ENCODE results near the gene ATP6V0D1.

ATP6V0D1 gene

GRCh38 chr16:67412294-67412693, 68.7 kb downstream of the ATP6V0D1 start:
- H3K36me3 ChIP-seq (ENCODE audit: insufficient read depth, low read length), result no peaks in the 10 kb centered on the region
- H3K9ac ChIP-seq (ENCODE audit: low read depth, low read length), result no peak overlapping the region
- no peak overlapping the region for H3K4me3 ChIP-seq (ENCODE audit: low read length)
- H3K27ac ChIP-seq (ENCODE audit: low read depth, low read length), result no peak overlapping the region
- H3K9me3 ChIP-seq (ENCODE audit: insufficient read depth, low read depth, low read length), result no peaks in the 10 kb centered on the region
- no peaks in the 10 kb centered on the region; the same call in 1 of the 2 replicates for H3K27me3 ChIP-seq (ENCODE audit: insufficient read depth, low read length)
- peaks cover 7% of the 10 kb centered on the region; the same call in 1 of the 2 replicates for H3K4me1 ChIP-seq (ENCODE audit: insufficient read depth, low read length)
- 72% methylated on average over 2 of the region's 2 CpGs for WGBS

DNA sequence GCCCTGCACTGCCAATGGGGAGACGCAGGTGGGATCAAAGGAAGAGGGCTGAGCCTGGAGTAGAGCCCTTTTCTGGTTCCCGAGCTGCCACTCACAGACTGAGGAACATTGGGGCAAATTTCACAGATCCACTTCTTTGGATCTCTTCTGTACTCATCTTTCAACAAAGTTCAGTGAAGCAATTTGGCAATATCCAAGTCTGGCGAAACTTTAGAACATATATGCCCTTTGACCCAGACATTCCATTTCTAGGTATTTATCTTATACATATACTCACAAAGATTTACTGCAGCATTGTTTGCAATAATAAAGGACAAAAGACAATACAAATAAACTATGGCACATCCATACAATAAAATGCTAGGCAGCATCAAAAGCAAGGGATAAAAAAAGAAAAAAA, 69.6 kb downstream of the ATP6V0D1 start:
- Histone ChIP-seq H3K4me3 (ENCODE audit: low read length) (no peak overlapping the region), H3K27ac (ENCODE audit: low read depth, low read length) (no peak overlapping the region), H3K36me3 (ENCODE audit: insufficient read depth, low read length) (no peaks in the 10 kb centered on the region), H3K27me3 (ENCODE audit: insufficient read depth, low read length) (no peaks in the 10 kb centered on the region; the same call in 1 of the 2 replicates), H3K9ac (ENCODE audit: low read depth, low read length) (no peak overlapping the region), H3K9me3 (ENCODE audit: insufficient read depth, low read depth, low read length) (no peaks in the 10 kb centered on the region), H3K4me1 (ENCODE audit: insufficient read depth, low read length) (peaks cover 11% of the 10 kb centered on the region; the same call in 1 of the 2 replicates)
- WGBS, result 93% methylated on average over 3 of the region's 3 CpGs

- H3K9me3 ChIP-seq (ENCODE audit: insufficient read depth, low read depth, low read length), result no peaks in the 10 kb centered on the region
- H3K27ac ChIP-seq (ENCODE audit: low read depth, low read length), result no peak overlapping the region
- no peaks in the 10 kb centered on the region for H3K27me3 ChIP-seq (ENCODE audit: insufficient read depth, low read length)
- WGBS, result 94% methylated on average over 9 of the region's 9 CpGs
- no peak overlapping the region for H3K4me3 ChIP-seq (ENCODE audit: low read length)
- H3K4me1 ChIP-seq (ENCODE audit: insufficient read depth, low read length), result peaks cover 11% of the 10 kb centered on the region; the same call in 1 of the 2 replicates
- H3K9ac ChIP-seq (ENCODE audit: low read depth, low read length), result no peak overlapping the region
- no peaks in the 10 kb centered on the region for H3K36me3 ChIP-seq (ENCODE audit: insufficient read depth, low read length)
These were observed 71.3 kb downstream of the ATP6V0D1 start for GRCh38 chr16:67409631-67410030.

GRCh38 chr16:67407788-67408452, 73.0 kb downstream of the ATP6V0D1 start:
- WGBS, result 77% methylated on average over 6 of the region's 6 CpGs
- H3K27ac ChIP-seq (ENCODE audit: low read depth, low read length), result no peak overlapping the region
- no peaks in the 10 kb centered on the region for H3K36me3 ChIP-seq (ENCODE audit: insufficient read depth, low read length)
- no peaks in the 10 kb centered on the region for H3K9me3 ChIP-seq (ENCODE audit: insufficient read depth, low read depth, low read length)
- H3K27me3 ChIP-seq (ENCODE audit: insufficient read depth, low read length), result no peaks in the 10 kb centered on the region
- H3K9ac ChIP-seq (ENCODE audit: low read depth, low read length), result no peak overlapping the region
- H3K4me3 ChIP-seq (ENCODE audit: low read length), result no peak overlapping the region
- H3K4me1 ChIP-seq (ENCODE audit: insufficient read depth, low read length), result peaks cover 11% of the 10 kb centered on the region; the same call in 1 of the 2 replicates

GRCh38 chr16:67407176-67407787, 73.7 kb downstream of the ATP6V0D1 start:
- Histone ChIP-seq H3K27ac (ENCODE audit: low read depth, low read length) (no peak overlapping the region), H3K4me1 (ENCODE audit: insufficient read depth, low read length) (peaks cover 11% of the 10 kb centered on the region; the same call in 1 of the 2 replicates), H3K9me3 (ENCODE audit: insufficient read depth, low read depth, low read length) (no peaks in the 10 kb centered on the region), H3K27me3 (ENCODE audit: insufficient read depth, low read length) (no peaks in the 10 kb centered on the region), H3K9ac (ENCODE audit: low read depth, low read length) (no peak overlapping the region), H3K4me3 (ENCODE audit: low read length) (no peak overlapping the region), H3K36me3 (ENCODE audit: insufficient read depth, low read length) (no peaks in the 10 kb centered on the region)
- WGBS, result 85% methylated on average over 7 of the region's 7 CpGs

DNA sequence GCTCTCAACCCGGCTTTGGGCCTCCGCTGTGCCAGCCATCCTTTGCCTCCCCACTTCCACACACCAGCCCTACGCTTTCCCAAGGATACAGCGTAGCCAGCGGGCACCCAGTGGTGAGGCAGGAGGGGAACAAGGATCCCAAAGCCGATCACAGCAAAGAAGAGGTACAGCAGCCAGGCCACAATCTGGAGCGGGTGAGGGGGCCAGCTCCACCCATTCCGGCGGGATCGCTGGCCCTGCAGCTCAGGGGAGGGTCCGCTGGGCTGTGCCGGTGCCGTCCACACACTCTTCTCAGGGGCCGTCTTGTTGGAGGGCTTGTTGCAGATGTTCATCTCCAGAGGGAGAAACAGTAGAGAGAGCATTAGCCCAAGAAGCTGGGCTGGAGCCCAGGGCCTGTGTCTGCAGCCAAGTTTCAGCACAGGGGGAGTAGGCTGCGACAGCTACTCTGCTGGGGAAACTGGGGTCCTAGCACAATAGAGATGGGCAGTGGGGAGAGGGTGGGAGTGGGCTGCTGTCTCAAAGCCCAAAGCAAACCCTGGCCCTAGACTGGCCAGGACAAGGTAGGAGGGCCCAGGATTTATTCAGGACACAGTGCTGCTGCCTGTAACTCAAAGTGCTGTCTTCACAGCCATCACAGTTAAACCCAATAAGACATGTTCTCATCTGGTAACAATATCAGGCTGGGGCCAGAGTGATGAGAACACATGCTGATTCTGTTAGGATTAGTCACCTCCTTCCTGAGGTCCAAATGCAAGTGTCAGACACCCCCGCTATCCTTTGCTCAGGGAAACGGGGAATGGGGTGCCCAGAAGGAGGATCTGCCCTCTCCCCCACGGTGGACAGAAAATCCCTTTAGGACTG, 74.6 kb downstream of the ATP6V0D1 start:
- Histone ChIP-seq H3K27ac (ENCODE audit: low read depth, low read length) (no peak overlapping the region), H3K9ac (ENCODE audit: low read depth, low read length) (peak overlapping the region; percentile 1; the same call in 1 of the 2 replicates)
- WGBS, result 84% methylated on average over 18 of the region's 18 CpGs

DNA sequence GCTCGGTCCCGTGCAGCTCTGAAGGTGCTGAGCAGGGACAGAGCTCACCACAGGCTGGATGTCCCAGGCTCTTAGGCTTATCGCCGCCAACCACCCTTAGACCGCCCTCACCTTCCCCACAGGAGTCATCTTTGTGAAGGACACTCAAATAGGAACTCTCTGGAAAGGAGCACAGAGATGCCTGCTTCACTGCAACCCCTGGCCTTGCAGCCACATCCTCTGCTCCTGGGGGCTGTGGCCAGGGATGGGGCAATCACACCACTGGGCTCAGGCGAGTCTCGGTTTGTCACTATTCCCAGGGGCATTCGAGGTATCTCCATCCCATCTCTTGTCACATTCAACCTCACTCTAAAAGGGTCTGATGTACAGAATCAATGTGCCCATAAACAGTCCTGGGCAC, 75.6 kb downstream of the ATP6V0D1 start:
- Histone ChIP-seq H3K36me3 (ENCODE audit: insufficient read depth, low read length) (no peaks in the 10 kb centered on the region), H3K27ac (ENCODE audit: low read depth, low read length) (no peak overlapping the region), H3K4me1 (ENCODE audit: insufficient read depth, low read length) (peaks cover 11% of the 10 kb centered on the region; the same call in 1 of the 2 replicates), H3K9ac (ENCODE audit: low read depth, low read length) (no peak overlapping the region), H3K27me3 (ENCODE audit: insufficient read depth, low read length) (no peaks in the 10 kb centered on the region), H3K9me3 (ENCODE audit: insufficient read depth, low read depth, low read length) (no peaks in the 10 kb centered on the region), H3K4me3 (ENCODE audit: low read length) (no peak overlapping the region)
- whole genome bisulfite sequencing, result 93% methylated on average over 8 of the region's 8 CpGs

More for the DNA sequence above, 74.6 kb downstream of the ATP6V0D1 start:
- no peaks in the 10 kb centered on the region for H3K9me3 ChIP-seq (ENCODE audit: insufficient read depth, low read depth, low read length)
- no peaks in the 10 kb centered on the region for H3K27me3 ChIP-seq (ENCODE audit: insufficient read depth, low read length)
- peaks cover 11% of the 10 kb centered on the region; the same call in 1 of the 2 replicates for H3K4me1 ChIP-seq (ENCODE audit: insufficient read depth, low read length)
- H3K36me3 ChIP-seq (ENCODE audit: insufficient read depth, low read length), result no peaks in the 10 kb centered on the region
- no peak overlapping the region for H3K4me3 ChIP-seq (ENCODE audit: low read length)

DNA sequence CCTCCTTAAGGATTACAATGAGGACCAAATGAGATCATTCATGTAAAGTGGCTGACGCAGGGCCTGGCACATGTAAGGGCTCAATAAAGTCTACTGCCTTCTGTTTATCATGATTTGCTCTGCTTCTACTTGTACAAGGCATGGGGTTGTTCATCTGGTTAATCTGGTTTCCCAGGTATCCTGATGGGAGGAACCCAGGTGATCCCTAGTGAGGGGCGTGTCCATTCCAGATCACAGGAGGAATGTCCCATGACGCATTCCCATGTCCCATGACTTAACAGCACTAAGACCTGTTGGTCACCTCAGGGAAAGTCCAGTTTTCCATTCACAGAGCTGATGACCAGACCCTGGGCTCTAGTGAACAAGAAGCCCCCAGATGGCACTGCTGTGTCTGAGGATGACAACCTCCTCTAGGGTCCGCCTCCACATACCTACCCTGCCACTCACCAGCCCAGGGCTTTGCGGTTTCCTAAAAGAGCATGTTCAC, 76.2 kb downstream of the ATP6V0D1 start:
- no peaks in the 10 kb centered on the region for H3K27me3 ChIP-seq (ENCODE audit: insufficient read depth, low read length)
- WGBS, result 96% methylated on average over 5 of the region's 5 CpGs
- H3K27ac ChIP-seq (ENCODE audit: low read depth, low read length), result no peak overlapping the region
- no peaks in the 10 kb centered on the region for H3K36me3 ChIP-seq (ENCODE audit: insufficient read depth, low read length)
- H3K9ac ChIP-seq (ENCODE audit: low read depth, low read length), result no peak overlapping the region
- H3K4me3 ChIP-seq (ENCODE audit: low read length), result no peak overlapping the region
- no peaks in the 10 kb centered on the region for H3K9me3 ChIP-seq (ENCODE audit: insufficient read depth, low read depth, low read length)
- peaks cover 11% of the 10 kb centered on the region; the same call in 1 of the 2 replicates for H3K4me1 ChIP-seq (ENCODE audit: insufficient read depth, low read length)

DNA sequence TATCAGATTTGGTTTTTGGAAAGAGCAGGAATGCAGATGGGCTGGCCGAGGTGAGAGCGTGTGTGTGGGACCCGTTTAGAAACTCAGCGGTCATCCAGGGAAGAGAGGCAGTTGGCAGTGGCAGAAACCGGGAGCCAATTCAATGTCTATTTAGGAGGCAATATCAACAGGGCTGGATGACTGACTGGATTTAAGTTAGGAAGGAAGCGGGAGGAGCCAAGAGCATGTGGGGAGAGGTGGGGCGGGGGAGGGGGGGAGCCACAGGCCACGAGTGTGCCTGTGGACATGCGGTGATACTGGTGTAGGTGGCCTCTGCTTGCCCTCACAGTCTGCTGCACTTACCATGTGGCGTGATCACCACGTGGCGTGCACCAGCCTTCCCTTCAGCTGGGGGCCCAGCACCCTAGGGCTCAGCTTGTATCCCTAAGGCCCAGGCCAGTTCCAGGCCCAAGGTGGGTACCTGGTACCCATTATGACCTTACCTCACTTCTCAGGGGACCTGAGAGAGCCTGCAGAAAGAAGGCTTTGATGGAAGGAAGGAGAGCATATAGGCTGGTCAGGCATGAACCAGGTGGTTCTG, 76.9 kb downstream of the ATP6V0D1 start:
- Histone ChIP-seq H3K4me3 (ENCODE audit: low read length) (no peak overlapping the region), H3K9ac (ENCODE audit: low read depth, low read length) (no peak overlapping the region), H3K27me3 (ENCODE audit: insufficient read depth, low read length) (peaks cover 2% of the 10 kb centered on the region; the same call in 1 of the 2 replicates), H3K4me1 (ENCODE audit: insufficient read depth, low read length) (peaks cover 11% of the 10 kb centered on the region; the same call in 1 of the 2 replicates), H3K27ac (ENCODE audit: low read depth, low read length) (no peak overlapping the region), H3K9me3 (ENCODE audit: insufficient read depth, low read depth, low read length) (no peaks in the 10 kb centered on the region), H3K36me3 (ENCODE audit: insufficient read depth, low read length) (no peaks in the 10 kb centered on the region)
- WGBS, result 87% methylated on average over 12 of the region's 12 CpGs

DNA sequence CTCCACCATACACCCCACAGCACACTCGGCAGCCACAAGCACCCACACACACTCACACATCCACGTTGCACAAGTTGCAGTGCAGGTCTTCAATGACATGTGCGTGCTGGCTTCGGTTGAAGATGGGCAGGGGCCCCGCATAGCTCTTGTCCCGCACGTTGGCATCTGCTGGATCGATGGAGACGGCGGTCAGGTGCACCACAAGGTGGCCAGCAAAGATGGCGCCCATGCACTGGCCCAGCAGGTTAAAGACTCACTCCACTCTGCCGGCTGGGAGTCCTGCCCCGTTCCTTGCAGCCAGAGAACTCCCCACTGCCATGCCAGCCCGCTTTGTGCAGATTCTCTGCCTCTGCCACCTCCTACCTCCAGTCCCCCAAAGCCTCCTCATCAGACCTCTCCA, 80.1 kb downstream of the ATP6V0D1 start:
- H3K9me3 ChIP-seq (ENCODE audit: insufficient read depth, low read depth, low read length), result no peaks in the 10 kb centered on the region
- no peak overlapping the region for H3K9ac ChIP-seq (ENCODE audit: low read depth, low read length)
- 94% methylated on average over 14 of the region's 14 CpGs for WGBS
- H3K4me1 ChIP-seq (ENCODE audit: insufficient read depth, low read length), result peaks cover 11% of the 10 kb centered on the region
- H3K27ac ChIP-seq (ENCODE audit: low read depth, low read length), result no peak overlapping the region
- H3K27me3 ChIP-seq (ENCODE audit: insufficient read depth, low read length), result peaks cover 14% of the 10 kb centered on the region
- H3K36me3 ChIP-seq (ENCODE audit: insufficient read depth, low read length), result no peaks in the 10 kb centered on the region
- no peak overlapping the region for H3K4me3 ChIP-seq (ENCODE audit: low read length)

Data from HUES64 (cell line).